K562 (cell line): ENCODE measurements around the gene TTC21A.

ENCODE experiments used
- ELF4 ChIP-seq: fragments of 450-650 bp; formaldehyde crosslinking; IDR thresholded peaks from 2 replicates; pipeline ENCODE4 v1.4.0; 2022; ENCODE audit warnings: missing genetic modification characterization
- RAD21 ChIP-seq, 2 experiments: fragments of 250-450 bp in 1 of 2; fragments of 450-650 bp in 1 of 2; sonication (Bioruptor Pico) in 1 of 2; formaldehyde crosslinking in 1 of 2; IDR thresholded peaks in 1 of 2; conservative IDR thresholded peaks in 1 of 2; 2 replicates each; pipeline versions ENCODE4 v1.4.0 to v1.8.0; 2020 to 2022; ENCODE audit warnings: mild to moderate bottlenecking in 2 of 2, moderate library complexity in 1 of 2

DNA sequence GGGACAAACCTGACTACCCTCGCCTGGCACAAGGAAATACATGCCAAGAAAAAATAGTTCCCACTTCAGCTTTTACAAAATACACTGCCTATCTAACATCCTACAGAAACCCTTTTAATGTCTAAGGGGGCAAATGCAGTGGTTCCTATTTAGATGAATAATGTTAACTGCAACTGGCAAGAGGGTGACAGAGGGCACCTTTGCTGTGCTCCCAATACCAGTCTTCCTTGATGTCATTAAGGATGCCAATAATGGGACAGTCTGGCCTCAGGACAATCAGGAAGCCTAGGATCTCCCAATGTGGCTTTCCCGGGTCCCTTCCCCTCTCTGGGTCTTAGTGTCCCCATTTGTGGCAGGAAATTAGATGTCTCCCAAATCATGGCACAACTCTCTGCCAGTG is 32.0 kb downstream of the TTC21A start:
- TF ChIP-seq RAD21 (CRISPR knock-in tag; conservative IDR thresholded peaks at IDR 0.05 in 1 of 2, IDR thresholded peaks at IDR 0.05 in 1 of 2): no peak
- TF ChIP-seq ELF4 (CRISPR knock-in tag): no peak
